ENCODE data around the gene SPDYE4.
"Not testable (repeated sequence)": the region's sequence is repeated elsewhere in the genome, so short reads cannot be mapped to it uniquely, and the experiment has no call there.

The SPDYE4 gene

GRCh38 chr17:8758137-8758596, at the start of gene SPDYE4:
TSS of gene SPDYE4 (minus strand) at chr17:8758546. CDS start at chr17:8758382, 164 bp downstream.
- H3K4me3 ChIP-seq (ENCODE audit: low read depth, low read length), result no peak within 1 kb of the TSS
- TF ChIP-seq, protein P1, sequence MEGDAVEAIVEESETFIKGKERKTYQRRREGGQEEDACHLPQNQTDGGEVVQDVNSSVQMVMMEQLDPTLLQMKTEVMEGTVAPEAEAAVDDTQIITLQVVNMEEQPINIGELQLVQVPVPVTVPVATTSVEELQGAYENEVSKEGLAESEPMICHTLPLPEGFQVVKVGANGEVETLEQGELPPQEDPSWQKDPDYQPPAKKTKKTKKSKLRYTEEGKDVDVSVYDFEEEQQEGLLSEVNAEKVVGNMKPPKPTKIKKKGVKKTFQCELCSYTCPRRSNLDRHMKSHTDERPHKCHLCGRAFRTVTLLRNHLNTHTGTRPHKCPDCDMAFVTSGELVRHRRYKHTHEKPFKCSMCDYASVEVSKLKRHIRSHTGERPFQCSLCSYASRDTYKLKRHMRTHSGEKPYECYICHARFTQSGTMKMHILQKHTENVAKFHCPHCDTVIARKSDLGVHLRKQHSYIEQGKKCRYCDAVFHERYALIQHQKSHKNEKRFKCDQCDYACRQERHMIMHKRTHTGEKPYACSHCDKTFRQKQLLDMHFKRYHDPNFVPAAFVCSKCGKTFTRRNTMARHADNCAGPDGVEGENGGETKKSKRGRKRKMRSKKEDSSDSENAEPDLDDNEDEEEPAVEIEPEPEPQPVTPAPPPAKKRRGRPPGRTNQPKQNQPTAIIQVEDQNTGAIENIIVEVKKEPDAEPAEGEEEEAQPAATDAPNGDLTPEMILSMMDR (conservative IDR thresholded peaks at IDR 0.05; ENCODE audit: low read depth, low read length), result no peak
- DNase-seq (ENCODE audit: low read depth), result no peak

- TF ChIP-seq, protein P1 (conservative IDR thresholded peaks at IDR 0.05; ENCODE audit: low read depth, low read length), result no peak
- no peak for DNase-seq (ENCODE audit: low read depth)
- no peak overlapping the region for H3K4me3 ChIP-seq (ENCODE audit: low read depth, low read length)
These were observed 48.7 kb upstream of the SPDYE4 start for GRCh38 chr17:8806926-8807550.

DNA sequence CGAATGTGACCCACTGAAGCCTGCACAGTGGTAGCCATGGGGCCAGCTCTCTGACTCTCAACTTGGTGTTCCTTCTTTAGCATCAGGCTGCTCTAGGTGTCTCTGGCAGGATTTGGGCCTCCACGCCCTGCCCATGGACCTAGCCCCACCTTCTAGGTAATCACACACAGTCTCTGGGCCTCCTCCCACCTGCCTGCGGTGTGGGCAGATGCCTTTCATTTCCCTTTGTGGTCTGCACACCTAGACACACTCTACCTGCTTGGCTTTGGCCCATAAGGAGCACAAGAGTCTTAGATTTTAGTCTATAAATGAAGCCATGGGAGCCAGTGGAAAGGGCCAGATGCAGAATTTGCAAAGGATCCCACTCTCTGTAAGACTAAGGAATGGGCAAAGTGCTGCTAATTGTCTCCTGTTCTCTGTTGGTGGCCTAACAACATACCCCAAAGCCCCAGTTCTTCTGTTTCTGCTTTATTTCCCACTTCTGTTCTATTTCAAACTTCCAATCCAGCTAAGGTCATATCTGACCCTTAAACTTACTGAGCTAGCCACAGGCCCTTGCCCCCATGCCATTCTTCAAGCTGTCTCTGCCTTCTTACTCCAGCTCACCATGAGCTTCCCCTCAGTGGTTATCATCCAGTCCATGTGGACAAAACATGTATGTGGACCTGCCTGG, 48.0 kb upstream of the SPDYE4 start:
- TF ChIP-seq, protein P1 (conservative IDR thresholded peaks at IDR 0.05; ENCODE audit: low read depth, low read length), result no peak
- no peak for DNase-seq (ENCODE audit: low read depth)

GRCh38 chr17:8805396-8805795, 47.0 kb upstream of the SPDYE4 start:
- not testable (repeated sequence) for DNase-seq (ENCODE audit: low read depth); H3K4me3 ChIP-seq (ENCODE audit: low read depth, low read length)

More for the DNA sequence above, 48.0 kb upstream of the SPDYE4 start:
- no peak overlapping the region for H3K4me3 ChIP-seq (ENCODE audit: low read depth, low read length)

GRCh38 chr17:8803531-8804420, 45.4 kb upstream of the SPDYE4 start:
- H3K4me3 ChIP-seq (ENCODE audit: low read depth, low read length), result no peak overlapping the region
- TF ChIP-seq, protein P1 (conservative IDR thresholded peaks at IDR 0.05; ENCODE audit: low read depth, low read length), result no peak
- no peak for DNase-seq (ENCODE audit: low read depth)

DNA sequence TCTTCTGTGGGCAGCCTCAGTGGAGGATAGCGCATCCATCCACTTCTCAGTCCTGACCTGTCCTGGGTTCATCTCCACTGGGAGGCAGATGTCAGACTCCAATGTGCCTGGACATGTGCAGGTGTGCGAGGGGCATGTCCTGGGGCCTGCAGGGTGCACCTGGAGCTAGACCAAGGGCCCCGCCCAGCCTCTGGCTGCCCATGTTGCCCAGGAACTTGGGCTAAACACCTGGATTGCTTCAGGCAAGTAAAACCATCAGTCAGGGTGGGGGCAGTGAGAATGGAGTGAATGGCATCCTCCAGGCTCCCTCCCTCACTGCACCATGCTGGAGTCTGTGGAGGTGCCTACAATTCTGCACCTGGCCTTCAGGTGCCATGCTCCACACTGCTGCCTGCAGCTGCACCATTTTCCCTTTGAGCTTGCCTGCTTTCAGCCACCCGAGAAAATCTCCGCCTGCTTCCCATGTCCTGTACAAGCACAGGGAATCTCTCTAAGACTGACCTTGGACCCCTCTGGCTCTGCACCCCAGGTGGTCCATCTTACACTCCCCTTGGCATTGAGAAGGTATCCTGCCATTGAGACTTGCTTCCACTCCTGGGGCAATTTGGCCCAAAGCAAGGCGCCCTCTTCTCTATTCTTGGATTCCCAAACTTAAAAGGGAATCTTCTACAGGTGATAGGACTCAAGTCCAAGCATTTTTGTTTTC, 42.9 kb upstream of the SPDYE4 start:
- H3K4me3 ChIP-seq (ENCODE audit: low read depth, low read length), result no peak overlapping the region
- DNase-seq (ENCODE audit: low read depth), result no peak
- TF ChIP-seq, protein P1 (conservative IDR thresholded peaks at IDR 0.05; ENCODE audit: low read depth, low read length), result no peak

All from choroid plexus epithelial cell (primary cell).